Astrocyte (in vitro differentiated cells and primary cell): Measurements from ENCODE around the gene MYO1E.

ENCODE experiments used
- CTCF ChIP-seq: IDR thresholded peaks from 2 replicates; pipeline ENCODE4 v1.5.1; 2011; ENCODE audit warnings: low read depth, mild to moderate bottlenecking, inconsistent platforms, low read length, moderate library complexity; ENCODE audit not compliant: insufficient read depth
- EZH2 ChIP-seq: IDR thresholded peaks from 2 replicates; pipeline ENCODE4 v1.6.1; 2012; ENCODE audit warnings: mild to moderate bottlenecking, low read length, inconsistent platforms; ENCODE audit not compliant: insufficient read depth

DNA sequence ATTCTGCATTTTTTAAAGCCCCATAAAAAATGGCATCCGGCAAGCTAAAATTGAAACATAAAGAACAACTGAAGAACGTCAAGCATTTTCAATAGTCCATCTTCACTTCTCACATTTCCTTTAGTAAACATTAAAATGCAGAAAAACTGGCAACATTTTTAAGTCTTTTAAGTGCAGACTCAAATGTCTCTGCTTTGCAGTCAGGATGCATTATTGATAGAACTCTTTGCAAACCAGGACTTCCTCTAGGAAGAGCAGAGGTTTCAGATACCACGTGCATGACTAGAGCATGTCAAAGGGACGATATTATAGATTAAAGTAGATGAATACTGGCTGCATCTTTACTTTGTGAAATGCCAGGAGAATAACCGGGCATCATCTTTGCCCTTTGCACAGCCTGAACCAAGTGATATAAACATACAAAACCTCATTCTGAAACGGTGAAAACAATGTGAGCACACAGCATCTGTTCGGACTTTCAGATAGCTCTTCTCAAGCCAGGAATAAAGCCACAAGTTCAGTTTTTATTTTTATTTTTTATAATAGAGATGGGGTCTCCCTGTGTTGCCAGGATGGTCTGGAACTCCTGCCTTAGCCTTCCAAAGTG, 101.0 kb downstream of the MYO1E start:
- TF ChIP-seq CTCF (no peak), EZH2 (no peak)
